Activated CD4-positive, alpha-beta T cell treated with anti-CD3 and anti-CD28 coated beads for 36 hours (primary cell): Measurements from ENCODE around the gene LRRC38. TPM values are rescaled to one million over a fixed set of nuclear protein-coding genes. Genes with fewer than 3 reads are reported as not detected.
A peak's percentile ranks its signal among the peaks of the same experiment; 100 is the strongest.
"Not testable (repeated sequence)": the region's sequence is repeated elsewhere in the genome, so short reads cannot be mapped to it uniquely, and the experiment has no call there.

ENCODE experiments used
- ATAC-seq: fragments of 200-7000 bp; cut with Tn5 transposase; one replicate; pipeline ENCODE4 v1.10.0; 2021; ENCODE audit warnings: mild to moderate bottlenecking, moderate library complexity
- CTCF ChIA-PET: fragments of 350-600 bp; sonication (Branson Sonifier 250); formaldehyde crosslinking; loops from one replicate; lab custom pipeline; 2021; ENCODE audit warnings: antibody characterized with exemption; lab: Charles Lee
- POLR2A ChIA-PET: fragments of 350-600 bp; sonication (Branson Sonifier 250); formaldehyde crosslinking; loops from one replicate; lab custom pipeline; 2021; ENCODE audit warnings: antibody characterized with exemption, inconsistent platforms; lab: Charles Lee
- DNase-seq: peaks from one replicate; pipeline ENCODE4 v3.0.0-alpha.2; 2020
- H3K27ac Mint-ChIP-seq: one replicate; pipeline ENCODE4 v1.8.0; 2021; ENCODE audit warnings: mixed read lengths
- H3K27me3 Mint-ChIP-seq: one replicate; pipeline ENCODE4 v1.8.0; 2021; ENCODE audit warnings: mixed read lengths
- H3K36me3 Mint-ChIP-seq: one replicate; pipeline ENCODE4 v1.8.0; 2021; ENCODE audit warnings: low read depth, mixed read lengths
- H3K4me1 Mint-ChIP-seq: one replicate; pipeline ENCODE4 v1.8.0; 2021; ENCODE audit warnings: mixed read lengths
- H3K4me3 Mint-ChIP-seq: one replicate; pipeline ENCODE4 v1.8.0; 2021; ENCODE audit warnings: mild to moderate bottlenecking, moderate library complexity, mixed read lengths
- H3K9me3 Mint-ChIP-seq: one replicate; pipeline ENCODE4 v1.8.0; 2021; ENCODE audit warnings: low read depth, mixed read lengths
- intact Hi-C, 2 experiments: fragments of 100-400 bp; cut with DNase I in 1 of 2; cut with micrococcal nuclease in 1 of 2; formaldehyde crosslinking; loops; one replicate each; pipeline versions ENCODE4 v1.14.2 to v1.15.1; 2022 to 2024; cut with DNase I, micrococcal nuclease
- total RNA-seq, 2 experiments: library from RNA; stranded (reverse); gene quantifications; one replicate each; pipeline ENCODE4 v1.2.3, GENCODE V29; 2021

LRRC38 gene, protein sequence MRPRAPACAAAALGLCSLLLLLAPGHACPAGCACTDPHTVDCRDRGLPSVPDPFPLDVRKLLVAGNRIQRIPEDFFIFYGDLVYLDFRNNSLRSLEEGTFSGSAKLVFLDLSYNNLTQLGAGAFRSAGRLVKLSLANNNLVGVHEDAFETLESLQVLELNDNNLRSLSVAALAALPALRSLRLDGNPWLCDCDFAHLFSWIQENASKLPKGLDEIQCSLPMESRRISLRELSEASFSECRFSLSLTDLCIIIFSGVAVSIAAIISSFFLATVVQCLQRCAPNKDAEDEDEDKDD
- total RNA-seq = not detected

DNA sequence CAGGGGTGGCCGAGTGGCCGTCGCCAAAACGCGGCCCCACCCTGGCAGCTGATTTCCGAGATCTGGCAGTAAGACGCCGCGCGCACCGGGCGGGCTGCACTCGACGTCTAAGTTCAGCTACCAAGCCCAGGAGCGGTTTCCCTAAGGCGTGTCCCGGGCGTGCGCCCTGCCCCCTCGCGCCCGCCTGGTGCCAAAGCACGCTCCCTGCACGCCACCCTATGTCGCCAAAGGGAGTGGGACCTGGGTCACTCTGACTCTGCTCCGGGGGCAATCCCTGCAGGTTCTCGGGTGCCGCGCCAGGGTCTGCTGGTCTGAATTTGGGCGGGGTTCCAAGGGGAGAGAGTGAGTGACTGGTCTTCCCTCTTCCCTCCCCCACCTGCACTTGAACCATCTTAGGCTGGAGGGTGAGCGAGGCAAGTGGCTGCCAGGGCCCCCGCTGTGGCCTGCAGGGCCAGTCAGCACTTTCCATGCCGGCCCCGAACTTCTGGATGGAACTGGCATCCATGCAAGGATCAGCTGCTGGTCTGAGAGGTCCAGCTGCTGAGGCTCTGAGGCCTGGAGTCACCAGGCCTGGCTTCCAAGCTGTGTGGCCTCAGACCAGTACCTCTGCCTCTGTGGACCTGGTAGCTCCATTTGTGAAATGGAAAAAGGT lies at the start of gene LRRC38:
Gene LRRC38, minus strand, starts transcription at position 109 of the 652 bp plus-strand sequence. CDS start 410 bp downstream, outside the sequence.
- H3K9me3 Mint-ChIP-seq = no peaks in the 10 kb centered on the region
- ATAC-seq (no peak), DNase-seq (peak; percentile 49)
- no peak within 1 kb of the TSS for H3K27ac Mint-ChIP-seq
- H3K36me3 Mint-ChIP-seq = no peaks in the 10 kb centered on the region
- no peak within 1 kb of the TSS for H3K4me3 Mint-ChIP-seq
- ChIA-PET POLR2A (no interaction called here), CTCF (no interaction called here)
- intact Hi-C loops = loop anchor here in 1 of 2 experiments (10.0 kb wide), 1 partner anchor 451 kb away; no protein-coding TSS in a partner anchor
- no peaks in the 10 kb centered on the region for H3K4me1 Mint-ChIP-seq
- peaks cover 46% of the 10 kb centered on the region for H3K27me3 Mint-ChIP-seq

DNA sequence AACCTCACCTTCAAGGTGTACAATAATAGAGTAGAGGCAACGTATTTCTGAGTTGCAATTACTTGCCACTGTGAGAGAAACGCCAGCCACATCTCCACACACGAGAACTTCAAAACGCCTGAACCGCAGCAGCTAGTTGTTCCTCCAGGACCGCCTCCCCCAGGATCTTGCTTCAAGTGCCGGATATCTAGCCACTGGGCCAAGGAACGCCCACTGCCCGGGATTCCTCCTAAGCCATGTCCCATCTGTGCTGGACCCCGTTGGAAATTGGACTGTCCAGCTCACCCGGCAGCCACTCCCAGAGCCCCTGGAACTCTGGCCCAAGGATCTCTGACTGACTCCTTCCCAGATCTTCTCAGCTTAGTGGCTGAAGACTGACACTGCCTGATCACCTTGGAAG lies 49.2 kb upstream of the LRRC38 start:
- intact Hi-C loops, CTCF ChIA-PET, H3K36me3 Mint-ChIP-seq, H3K9me3 Mint-ChIP-seq, H3K4me1 Mint-ChIP-seq, ATAC-seq, H3K4me3 Mint-ChIP-seq, H3K27me3 Mint-ChIP-seq, POLR2A ChIA-PET, H3K27ac Mint-ChIP-seq, DNase-seq: not testable (repeated sequence)

DNA sequence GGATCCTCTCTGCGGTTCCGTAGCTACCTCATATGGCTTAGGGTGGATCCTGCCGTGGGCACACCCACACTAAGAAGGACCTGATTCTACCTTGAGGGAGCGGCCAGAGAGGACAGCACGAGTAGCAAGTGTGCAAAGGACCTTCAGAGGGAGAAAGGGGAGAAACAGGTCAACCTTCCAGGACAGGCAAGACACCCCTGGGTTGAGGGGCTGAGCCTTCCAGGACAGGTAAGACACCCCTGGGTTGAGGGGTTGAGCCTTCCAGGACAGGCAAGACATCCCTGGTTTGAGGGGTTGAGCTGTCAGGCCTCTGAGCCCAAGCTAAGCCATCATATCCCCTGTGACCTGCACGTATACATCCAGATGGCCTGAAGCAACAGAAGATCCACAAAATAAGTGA lies 46.7 kb upstream of the LRRC38 start:
- POLR2A ChIA-PET = no interaction called here
- Mint-ChIP-seq H3K27me3 (no peaks in the 10 kb centered on the region), H3K4me3 (no peak overlapping the region), H3K9me3 (no peaks in the 10 kb centered on the region), H3K27ac (no peak overlapping the region), H3K36me3 (no peaks in the 10 kb centered on the region), H3K4me1 (no peaks in the 10 kb centered on the region)
- DNase-seq = no peak
- ATAC-seq = no peak
- intact Hi-C loops = no loop called here
- CTCF ChIA-PET = no interaction called here

DNA sequence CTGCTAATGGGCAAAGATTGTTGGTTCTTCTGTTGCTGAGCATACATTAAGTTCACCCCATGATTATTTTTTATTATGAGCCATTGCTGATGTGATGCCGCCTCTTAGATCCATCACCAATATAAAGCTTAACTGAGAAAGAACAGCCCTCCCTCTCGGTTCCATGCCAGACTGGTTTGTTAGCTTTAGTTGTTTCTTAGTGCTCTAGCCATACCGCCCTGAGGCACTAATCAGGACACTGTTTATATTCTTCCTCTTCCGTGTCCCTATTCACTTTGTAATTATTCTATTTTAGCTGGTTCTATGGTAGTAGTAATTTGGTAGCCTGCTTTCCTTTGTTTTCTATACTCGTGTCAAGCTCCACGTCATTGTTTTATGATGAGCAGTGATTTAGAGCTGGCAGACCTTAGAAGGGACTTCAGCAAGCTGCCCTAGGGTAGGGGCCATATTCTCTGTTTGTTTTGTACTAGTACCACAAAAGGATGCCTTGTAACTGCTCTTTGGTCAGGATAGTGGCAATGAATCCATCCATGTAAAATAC lies 42.5 kb upstream of the LRRC38 start:
- H3K4me1 Mint-ChIP-seq = no peaks in the 10 kb centered on the region
- CTCF ChIA-PET = no interaction called here
- intact Hi-C loops = no loop called here
- no peaks in the 10 kb centered on the region for H3K36me3 Mint-ChIP-seq
- POLR2A ChIA-PET = no interaction called here
- no peaks in the 10 kb centered on the region for H3K27me3 Mint-ChIP-seq
- H3K4me3 Mint-ChIP-seq = no peak overlapping the region
- no peak overlapping the region for H3K27ac Mint-ChIP-seq
- DNase-seq (no peak), ATAC-seq (no peak)
- no peaks in the 10 kb centered on the region for H3K9me3 Mint-ChIP-seq

DNA sequence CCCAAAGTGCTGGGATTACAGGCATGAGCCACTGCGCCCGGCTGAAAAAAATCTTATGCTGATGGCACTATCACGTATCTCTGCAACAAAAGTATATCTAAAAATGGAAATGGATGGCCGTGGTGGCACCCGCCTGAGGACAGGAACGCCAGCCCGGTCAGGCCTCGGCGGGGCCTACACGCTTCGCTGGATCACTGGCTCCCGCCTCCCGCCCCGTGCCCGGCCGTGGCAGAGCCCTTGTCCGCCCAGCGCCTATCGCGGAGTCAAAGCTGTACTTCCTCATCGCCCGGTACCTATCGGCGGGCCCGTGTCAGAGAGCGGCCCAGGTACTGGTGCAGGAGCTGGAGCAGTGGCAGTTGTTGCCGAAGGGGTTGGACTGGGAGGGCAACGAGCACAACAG lies 41.0 kb upstream of the LRRC38 start:
- CTCF ChIA-PET = no interaction called here

DNA sequence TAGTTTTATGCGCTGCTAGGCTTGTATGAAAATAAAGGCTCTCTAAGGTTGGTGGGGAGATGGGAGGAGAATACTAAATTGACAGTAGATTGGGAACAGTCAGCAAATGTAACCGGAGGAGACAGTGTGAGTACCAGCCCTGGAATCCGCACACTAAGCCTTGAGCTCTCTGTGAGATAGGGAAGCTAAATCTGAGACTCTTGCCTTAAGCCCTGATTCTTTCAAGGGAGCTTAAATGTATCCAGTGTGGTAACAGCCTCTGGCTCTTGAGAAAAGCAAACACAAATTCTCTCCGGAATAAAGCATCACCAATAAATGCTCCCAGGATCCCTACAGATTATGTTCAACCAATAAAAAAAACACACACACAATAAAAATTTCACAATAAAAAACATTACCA lies 36.9 kb upstream of the LRRC38 start:
- no peak for DNase-seq
- Mint-ChIP-seq H3K27ac (no peak overlapping the region), H3K36me3 (no peaks in the 10 kb centered on the region), H3K9me3 (no peaks in the 10 kb centered on the region), H3K27me3 (peaks cover 13% of the 10 kb centered on the region), H3K4me3 (no peak overlapping the region), H3K4me1 (no peaks in the 10 kb centered on the region)
- intact Hi-C loops = no loop called here
- POLR2A ChIA-PET = no interaction called here
- CTCF ChIA-PET = no interaction called here
- no peak for ATAC-seq

More for the DNA sequence above, 41.0 kb upstream of the LRRC38 start:
- H3K36me3 Mint-ChIP-seq = no peaks in the 10 kb centered on the region
- intact Hi-C loops = no loop called here
- H3K4me3 Mint-ChIP-seq = no peak overlapping the region
- no peaks in the 10 kb centered on the region for H3K27me3 Mint-ChIP-seq
- no peaks in the 10 kb centered on the region for H3K9me3 Mint-ChIP-seq
- POLR2A ChIA-PET = no interaction called here
- ATAC-seq (no peak), DNase-seq (no peak)
- H3K4me1 Mint-ChIP-seq = no peaks in the 10 kb centered on the region
- H3K27ac Mint-ChIP-seq = no peak overlapping the region

DNA sequence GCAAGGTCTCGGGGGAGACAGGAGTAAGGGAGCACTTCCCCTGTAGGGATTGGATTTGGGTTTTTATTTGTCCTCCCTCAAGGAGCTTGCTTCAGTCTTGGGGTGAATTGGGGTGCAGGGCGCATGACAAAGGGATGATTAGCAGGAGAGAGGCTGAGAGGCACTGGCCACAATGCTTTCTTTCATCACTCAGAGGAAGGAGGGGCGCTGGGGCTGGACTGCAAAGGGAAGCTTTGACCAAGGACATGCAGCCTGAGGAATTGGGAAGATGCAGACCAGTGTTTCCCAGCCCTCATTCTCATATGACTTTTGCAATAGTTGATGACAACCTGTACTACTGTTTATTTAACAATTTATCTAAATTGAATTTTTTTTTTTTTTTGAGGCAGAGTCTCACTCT lies 35.7 kb upstream of the LRRC38 start:
- CTCF ChIA-PET = no interaction called here
- no peaks in the 10 kb centered on the region for H3K36me3 Mint-ChIP-seq
- intact Hi-C loops = no loop called here

DNA sequence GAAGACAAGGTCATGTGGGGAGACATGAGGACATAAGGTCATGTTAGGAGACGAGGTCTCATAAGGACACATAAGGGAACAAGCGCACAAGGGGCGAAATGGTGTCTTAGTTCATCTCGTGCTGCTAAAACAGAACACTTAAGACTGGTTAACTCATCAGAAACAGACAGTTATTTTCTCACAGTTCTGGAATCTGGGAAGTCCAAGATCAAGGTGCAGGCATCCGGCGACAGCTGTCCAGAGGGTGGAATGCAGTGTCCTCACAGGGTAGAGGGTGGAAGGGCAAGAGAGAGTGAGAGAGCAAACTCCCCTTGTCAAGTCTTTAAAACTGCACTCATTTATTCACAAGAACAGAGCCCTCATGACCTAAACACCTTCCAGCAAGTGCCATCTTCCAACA lies 35.2 kb upstream of the LRRC38 start:
- no peak for ATAC-seq
- POLR2A ChIA-PET = no interaction called here

More for the DNA sequence above, 35.7 kb upstream of the LRRC38 start:
- Mint-ChIP-seq H3K4me3 (no peak overlapping the region), H3K4me1 (no peaks in the 10 kb centered on the region), H3K9me3 (no peaks in the 10 kb centered on the region), H3K27ac (no peak overlapping the region), H3K27me3 (peaks cover 16% of the 10 kb centered on the region)
- ATAC-seq (no peak), DNase-seq (no peak)
- POLR2A ChIA-PET = no interaction called here

DNA sequence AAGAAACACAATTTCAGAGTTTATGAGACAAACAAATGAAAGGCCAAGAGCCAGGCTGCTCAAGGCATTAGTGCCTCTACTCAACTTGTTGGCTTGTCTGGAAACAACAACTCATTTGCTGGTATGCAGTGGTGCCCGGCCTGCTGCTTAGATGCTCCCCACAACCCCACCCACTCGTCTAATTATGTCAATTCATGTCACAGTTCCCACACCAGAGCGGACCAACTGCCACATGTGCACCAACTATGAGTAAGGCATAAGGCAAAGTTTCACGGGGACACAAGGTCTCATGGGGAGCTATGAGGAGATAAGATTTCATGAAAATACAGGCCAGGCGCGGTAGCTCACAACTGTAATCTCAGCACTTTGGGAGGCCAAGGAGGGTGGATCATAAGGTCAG lies 34.5 kb upstream of the LRRC38 start:
- Mint-ChIP-seq H3K36me3 (no peaks in the 10 kb centered on the region), H3K4me1 (no peaks in the 10 kb centered on the region), H3K9me3 (no peaks in the 10 kb centered on the region), H3K4me3 (no peak overlapping the region), H3K27me3 (peaks cover 16% of the 10 kb centered on the region), H3K27ac (no peak overlapping the region)
- ATAC-seq (no peak), DNase-seq (no peak)
- intact Hi-C loops = no loop called here
- ChIA-PET CTCF (no interaction called here), POLR2A (no interaction called here)

More for the DNA sequence above, 35.2 kb upstream of the LRRC38 start:
- Mint-ChIP-seq H3K36me3 (no peaks in the 10 kb centered on the region), H3K4me1 (no peaks in the 10 kb centered on the region), H3K9me3 (no peaks in the 10 kb centered on the region), H3K27me3 (peaks cover 16% of the 10 kb centered on the region), H3K27ac (no peak overlapping the region), H3K4me3 (no peak overlapping the region)
- intact Hi-C loops = no loop called here
- no peak for DNase-seq
- CTCF ChIA-PET = no interaction called here

DNA sequence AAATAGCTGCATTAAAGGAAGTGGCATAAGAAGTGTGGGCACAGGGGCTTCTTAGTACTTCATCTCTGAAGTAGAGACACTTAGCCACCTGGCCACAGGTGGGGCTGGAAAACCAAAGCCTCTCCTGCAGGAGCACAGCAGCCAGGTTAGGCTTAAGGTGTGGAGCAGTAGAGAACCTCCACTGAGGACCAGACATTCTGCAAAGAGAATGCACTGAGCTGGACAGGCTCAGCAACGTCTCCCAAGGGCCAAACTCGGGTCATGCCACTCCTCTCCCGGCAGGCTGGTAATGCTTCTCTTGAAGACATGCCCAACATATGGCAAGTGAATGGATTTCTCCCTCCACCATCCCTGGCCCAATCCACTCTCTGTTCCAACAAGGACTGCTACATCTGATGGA lies 33.0 kb upstream of the LRRC38 start:
- CTCF ChIA-PET = no interaction called here
- ATAC-seq (no peak), DNase-seq (no peak)
- Mint-ChIP-seq H3K4me3 (no peak overlapping the region), H3K36me3 (no peaks in the 10 kb centered on the region), H3K27me3 (peaks cover 16% of the 10 kb centered on the region), H3K27ac (no peak overlapping the region), H3K9me3 (no peaks in the 10 kb centered on the region), H3K4me1 (no peaks in the 10 kb centered on the region)
- POLR2A ChIA-PET = no interaction called here
- intact Hi-C loops = no loop called here

DNA sequence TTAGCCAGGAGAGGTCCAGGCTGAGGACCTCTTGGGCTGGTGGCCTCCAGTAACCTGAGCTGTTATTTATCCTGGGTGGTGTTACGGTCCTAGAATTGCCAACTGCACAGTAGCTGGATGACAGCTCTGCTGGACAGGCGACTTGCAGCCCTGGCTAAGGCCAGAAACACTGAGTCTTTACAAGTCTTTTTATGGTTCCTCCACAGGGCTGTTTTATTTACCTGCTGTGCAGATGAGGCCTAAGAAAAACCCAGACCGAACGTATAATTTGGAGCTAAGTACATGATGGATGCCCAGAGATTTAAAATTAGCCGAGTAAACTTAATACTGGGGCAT lies 30.4 kb upstream of the LRRC38 start:
- no peaks in the 10 kb centered on the region for H3K36me3 Mint-ChIP-seq
- intact Hi-C loops = no loop called here
- peaks cover 17% of the 10 kb centered on the region for H3K27me3 Mint-ChIP-seq
- no peaks in the 10 kb centered on the region for H3K4me1 Mint-ChIP-seq
- CTCF ChIA-PET = interaction anchor here (0.7 kb wide), 1 partner anchor 408 kb away, joined by 3 read pairs; no protein-coding TSS in a partner anchor
- DNase-seq (no peak), ATAC-seq (no peak)
- no peak overlapping the region for H3K27ac Mint-ChIP-seq
- H3K9me3 Mint-ChIP-seq = no peaks in the 10 kb centered on the region
- no peak overlapping the region for H3K4me3 Mint-ChIP-seq
- POLR2A ChIA-PET = no interaction called here
